Nucleus accumbens (tissue), 56 donors: ENCODE data around the gene ETV4.
A peak's percentile ranks its signal among the peaks of the same experiment; 100 is the strongest.

Experiments
- DNase-seq, 56 donors: peaks; one replicate each; lab custom pipeline; 2025; lab: John Stamatoyannopoulos, UW

ETV4 gene

DNA sequence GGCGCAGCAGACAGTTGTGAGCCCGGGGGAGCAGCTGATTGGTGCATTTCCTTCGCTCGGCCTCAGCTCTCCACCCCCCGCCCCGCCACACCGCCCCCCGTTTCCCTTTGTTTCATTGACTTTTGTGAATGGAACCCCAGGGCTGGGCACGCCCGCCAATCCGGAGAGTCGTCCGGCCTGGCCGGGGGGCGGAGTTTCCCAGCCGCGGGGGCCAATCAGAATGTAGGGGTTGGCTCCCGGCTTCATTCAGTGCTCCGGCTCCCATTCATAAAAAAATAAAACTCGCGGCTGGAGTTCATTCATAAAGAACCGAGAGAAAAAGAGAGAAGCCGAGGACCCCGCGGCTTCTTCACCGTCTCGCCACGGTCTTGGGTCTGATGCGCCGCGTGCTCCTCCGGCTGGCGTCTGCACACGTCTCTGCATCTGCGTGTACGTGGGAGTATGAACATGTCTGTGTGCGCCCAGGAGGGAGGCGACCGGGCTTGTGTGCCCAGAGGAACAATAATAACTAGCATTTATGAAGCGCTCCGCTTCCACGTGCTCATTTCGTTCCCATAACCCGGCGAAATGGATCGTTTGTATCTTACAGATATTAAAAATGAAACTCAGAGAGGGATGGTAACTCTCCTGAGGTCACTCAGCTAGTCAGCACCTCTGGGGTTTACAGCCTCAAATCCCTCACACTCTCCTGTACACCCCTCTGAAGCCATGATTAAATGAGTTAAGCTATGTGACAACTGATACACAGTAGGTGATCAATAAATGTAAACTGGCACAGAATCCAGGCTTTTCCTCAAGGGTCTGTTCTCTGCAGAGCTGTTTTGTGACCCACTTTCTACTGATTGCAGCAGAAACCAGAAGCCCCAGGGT lies at the start of gene ETV4:
TSS of gene ETV4 (minus strand) at position 22 of the 870 bp plus-strand sequence. CDS start 723 bp downstream, outside the sequence.
- peak; percentile 20 to 95 (median 83) for DNase-seq

DNA sequence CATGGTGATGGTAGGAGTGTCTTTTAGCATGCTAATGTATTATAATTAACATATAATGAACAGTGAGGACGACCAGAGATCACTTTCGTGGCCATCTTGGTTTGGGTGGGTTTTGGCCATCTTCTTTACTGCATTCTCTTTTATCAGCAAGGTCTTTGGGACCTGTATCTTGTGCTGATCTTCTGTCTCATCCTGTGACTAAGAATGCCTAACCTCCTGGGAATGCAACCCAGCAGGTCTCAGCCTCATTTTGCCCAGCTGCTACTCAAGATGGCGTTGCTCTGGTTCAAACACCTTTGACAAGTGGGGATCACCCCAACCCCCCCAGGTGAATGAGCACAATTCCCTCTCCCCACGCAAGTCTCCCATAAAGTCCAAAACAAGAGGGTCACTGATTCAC lies 49.3 kb upstream of the ETV4 start:
- DNase-seq, result no peak

DNA sequence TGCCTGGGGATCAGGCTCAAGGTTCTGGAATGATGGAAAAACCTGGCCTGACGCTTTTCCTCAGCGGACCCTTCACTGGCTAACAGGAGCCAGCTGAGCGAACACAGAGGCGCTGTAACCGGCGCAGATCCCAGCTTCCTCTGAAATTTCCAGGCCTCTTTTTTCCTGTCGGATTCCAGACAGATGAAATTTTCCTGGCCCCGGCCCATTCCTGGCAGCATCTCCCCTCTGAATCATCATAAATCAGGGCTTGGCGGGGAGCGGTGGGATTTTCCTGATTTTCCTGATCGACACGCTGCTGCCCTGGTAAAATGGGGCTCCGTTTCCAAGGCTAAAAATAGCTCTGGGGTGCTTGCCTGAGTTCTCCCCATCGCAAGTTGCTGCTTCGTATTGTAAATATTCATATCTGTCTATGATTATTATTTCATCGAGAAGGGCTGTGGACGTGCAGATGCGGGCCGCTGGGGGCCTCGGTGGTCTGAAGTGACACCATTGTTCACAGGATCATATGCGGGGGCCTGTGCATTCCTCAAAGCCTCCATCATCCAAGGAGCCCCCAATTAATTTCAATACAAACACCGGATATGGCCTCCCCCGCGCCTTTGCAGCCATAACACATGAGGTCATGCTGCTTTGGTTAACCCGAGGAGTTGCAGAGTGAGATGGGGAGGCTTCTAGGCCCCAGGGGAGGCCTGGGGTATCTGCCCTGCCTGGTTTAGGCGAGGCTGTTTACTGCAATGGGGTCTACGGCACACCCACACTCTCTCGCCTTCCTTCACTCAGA lies 45.8 kb upstream of the ETV4 start:
- no peak for DNase-seq

DNA sequence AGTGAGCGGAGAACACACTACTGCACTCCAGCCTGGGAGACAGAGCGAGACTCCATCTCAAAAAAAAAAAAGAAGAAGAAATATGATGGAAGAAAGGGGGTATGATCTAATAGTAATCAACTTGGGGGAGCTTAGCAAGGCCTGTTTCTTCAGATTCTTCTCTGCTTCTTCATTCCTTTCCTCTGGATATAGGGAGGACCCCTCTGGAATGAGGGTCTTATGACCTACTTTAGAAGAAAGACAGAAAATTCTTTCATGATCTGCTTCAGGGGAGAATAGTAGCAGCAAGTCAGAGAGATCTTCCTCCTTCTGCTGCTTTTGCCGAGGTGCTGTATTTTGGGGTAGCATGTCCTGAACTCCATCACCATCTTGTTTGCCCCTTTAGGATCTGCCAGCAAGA lies 44.9 kb upstream of the ETV4 start:
- no peak for DNase-seq

DNA sequence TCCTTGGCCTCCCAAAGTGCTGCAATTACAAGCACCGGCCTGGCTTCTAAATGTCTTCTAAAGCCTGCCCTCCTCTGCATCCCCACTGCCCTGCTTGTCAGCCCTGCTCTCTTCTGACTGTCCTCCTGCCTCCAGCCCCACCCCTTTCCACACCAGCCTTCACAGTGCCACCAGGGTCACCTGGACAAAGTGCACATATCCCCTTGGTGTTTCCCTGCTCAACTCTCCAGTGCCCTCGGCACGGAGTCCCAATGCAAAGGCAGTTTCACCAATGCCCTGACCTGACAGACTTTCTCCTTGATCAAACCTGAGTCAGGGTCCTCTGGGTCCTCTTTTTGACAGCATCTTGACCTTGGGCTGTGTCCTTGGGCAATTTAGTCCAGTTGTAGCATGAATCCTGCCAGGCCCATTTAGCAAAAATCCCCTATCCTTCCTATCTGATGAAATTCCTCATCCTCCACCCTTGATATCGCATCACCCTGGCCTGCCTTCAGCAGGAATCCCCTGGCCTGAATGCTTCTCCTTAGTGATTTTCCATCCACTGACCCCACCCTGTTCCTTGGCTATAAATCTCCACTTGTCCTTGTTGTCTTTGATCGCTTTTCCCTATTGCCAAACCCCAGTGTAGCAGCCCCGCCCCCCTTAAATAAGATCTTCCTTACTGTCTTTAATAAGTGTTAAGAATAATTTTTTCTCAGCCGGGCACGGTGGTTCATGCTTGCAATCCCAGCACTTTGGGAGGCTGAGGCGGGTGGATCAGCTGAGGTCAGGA lies 42.7 kb upstream of the ETV4 start:
- no peak for DNase-seq

DNA sequence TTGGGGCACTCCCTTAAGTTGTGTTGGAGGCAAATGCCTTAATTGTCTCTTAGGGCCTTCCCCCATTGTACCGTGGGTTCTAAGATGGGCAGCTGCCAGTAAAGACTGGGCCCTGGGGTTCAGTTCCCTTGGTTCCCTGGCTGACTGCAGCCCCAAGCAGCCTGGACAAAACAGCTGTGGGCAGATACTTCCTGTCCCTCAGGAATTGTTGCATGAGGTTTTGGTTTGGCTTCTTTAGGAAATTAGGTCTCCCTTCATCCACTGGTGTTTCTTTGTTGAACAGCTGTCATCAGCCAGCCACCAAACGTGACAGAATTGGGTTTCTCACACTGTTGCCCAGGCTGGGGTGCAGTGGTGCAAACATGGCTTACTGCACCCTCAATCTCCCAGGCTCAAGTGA lies 42.0 kb upstream of the ETV4 start:
- DNase-seq, result no peak

DNA sequence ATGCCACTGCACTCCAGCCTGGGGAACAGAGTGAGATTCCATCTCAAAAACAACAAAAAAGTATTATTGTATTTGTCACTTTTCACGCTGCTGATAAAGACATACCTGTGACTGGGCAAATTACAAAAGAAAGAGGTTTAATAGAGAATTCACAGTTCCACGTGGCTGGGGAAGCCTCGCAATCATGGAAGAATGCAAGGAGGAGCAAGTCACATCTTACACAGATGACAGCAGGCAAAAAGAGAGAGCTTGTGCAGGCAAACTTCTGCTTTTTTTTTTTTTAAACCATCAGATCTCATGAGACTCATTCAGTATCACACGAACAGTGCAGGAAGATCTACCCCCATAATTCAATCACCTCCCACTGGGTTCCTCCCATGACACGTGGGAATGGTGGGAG lies 41.5 kb upstream of the ETV4 start:
- DNase-seq, result no peak

DNA sequence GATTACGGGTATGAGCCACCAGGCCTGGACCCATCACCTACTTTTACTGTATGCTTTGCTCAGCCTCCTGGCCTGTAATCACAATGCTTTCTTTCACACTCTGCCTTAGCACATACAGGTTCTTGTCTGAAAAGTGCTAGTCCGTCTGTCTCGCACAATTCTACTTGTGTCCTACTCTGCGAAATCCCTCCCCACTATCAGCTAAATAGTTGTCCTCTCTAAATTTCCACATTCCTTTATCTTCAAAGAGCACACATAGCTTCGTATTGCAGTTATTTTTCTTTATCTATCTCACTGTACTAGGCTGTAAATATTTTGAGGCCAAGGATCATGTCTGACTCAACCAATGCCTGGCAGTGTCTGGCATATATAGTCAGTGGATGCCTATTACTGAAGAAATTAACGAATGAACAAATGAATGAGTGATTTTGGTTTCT lies 38.5 kb upstream of the ETV4 start:
- no peak for DNase-seq

DNA sequence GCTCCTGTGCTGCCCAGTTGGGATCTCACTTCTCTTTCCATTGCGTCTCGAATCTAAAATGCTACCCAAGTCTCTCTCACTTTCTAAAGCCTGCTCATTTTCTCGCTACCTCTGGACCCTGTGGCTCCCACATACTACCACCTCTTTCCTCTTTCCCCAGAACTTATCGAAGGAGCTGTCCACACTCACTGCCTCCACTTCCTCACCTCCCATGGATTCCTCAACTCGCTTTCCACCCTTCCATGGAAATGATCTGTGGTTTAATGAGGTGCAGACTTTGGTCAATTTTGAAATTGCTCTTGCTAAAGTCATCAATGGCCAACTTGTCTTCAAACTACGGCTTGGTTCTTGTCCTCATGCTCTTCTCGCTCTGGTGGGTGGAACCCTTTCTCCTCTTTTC lies 37.2 kb upstream of the ETV4 start:
- DNase-seq, result no peak

DNA sequence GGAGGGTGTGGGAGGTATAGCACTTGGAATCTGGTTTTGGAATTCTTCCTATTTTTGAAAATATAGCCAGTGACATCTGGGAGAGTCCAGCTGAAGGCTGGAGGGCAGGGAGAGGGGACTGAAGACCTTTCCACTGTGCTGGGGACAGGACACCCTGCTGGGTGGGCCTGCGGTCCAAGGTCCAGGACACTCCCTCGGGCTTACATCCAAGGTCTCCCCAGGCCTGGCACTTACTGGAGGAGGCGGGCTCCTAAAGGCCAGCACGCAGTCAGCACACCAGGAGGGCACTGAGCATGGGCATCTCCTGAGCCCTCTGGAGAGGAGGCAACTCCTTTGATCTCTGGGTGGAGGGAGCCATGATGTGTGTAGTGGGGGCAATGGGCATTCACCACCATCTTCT lies 35.5 kb upstream of the ETV4 start:
- DNase-seq, result no peak

DNA sequence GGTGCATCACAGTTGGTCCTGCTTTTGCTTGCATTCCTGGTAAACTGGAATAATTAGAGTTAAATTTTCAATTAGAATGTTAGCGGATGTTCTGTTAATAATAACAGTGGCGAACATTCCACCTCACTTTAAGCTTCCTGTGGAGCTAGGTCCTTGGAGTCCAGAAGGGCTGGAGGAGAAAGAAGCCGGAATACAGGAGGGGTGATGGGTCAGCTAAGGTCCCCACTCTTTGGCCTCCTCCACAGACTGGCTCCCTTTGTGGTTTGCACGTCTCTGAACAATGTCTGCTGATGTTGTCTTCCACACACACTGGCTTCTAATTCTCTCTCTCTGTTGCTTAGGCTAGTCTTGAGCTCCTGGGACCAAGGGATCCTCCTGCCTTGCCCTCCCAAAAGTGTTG lies 35.0 kb upstream of the ETV4 start:
- no peak for DNase-seq

DNA sequence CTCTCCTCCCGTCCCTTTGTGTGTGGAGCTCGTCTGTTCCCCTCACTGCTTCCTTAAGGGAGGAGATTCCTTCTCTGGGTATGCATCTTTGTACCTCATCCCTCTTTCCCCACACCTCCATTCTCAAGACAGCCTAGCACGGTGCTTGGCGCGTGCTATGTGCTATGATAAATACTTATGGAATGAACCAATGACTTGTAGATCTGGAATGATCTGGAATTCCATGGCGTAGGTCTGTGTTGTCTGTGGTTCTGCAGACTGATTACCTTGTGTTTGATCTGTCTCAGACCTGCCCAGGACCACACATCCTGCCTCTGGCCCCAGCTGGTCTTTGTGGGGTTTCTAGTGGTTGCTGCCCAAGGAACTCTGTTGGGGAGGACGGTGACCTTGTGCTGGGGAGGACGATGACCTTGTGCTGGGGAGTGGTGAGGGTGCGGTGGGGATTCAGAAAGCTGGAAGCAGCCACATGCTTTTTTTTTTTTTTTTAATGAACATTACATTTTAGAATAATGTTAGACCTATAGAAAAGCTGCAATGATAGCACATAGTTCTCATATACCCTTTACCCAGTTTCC lies 33.5 kb upstream of the ETV4 start:
- no peak for DNase-seq

DNA sequence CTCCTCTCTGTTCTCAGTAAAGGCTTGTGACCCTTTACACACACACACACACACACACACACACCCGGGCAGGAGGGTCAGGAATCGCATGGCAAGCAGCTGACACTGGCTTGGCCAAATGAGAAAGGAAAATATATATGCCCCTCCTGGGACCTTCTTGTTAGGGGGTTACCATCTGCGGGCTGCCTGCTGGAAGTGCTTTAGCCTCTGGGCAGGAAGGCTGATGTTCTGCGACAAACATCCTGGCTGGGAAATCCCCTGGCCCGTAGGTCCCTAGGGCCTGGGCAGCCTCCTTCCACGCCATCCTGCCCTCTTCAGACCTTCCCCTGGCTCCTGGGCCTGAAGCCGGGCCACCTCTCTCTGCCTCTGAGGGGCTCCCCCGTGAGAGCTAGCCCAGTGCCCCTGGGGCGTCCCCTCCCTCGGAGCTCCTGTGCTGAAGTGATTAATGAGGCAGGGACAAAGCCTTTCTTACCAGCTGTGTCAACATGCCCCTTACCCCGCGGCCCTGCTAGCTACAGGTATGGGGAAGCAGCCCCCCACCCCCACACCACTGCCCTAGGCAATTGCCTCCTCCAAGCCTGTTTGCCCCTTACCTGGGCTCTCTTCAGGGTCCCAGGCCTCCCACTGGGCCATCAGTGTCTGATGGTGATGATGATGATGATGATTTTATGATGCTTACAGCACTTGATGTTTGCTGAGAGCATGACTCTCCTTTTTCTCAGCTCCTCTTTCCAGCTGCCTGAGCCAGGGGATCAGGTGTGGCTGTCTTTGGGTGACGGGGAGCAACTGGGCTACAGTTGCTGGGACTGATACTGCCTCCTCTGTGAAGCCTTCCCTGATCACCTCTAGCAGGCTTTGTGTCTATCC lies 32.8 kb upstream of the ETV4 start:
- DNase-seq, result no peak

DNA sequence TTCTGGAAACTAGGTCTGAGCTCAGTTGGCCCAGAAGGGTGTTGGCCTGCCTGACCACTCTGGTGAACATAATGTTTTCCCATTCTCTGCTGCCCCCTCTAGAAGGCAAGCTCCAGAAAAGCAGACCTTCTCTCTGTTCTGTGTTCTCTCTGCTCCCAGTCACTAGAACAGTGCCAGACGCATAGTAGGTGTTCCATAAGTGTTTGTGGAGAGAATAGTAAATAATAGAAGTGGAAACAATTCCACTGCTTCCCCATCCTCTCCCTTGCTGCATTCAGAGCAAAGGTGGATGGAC lies 32.2 kb upstream of the ETV4 start:
- no peak for DNase-seq

DNA sequence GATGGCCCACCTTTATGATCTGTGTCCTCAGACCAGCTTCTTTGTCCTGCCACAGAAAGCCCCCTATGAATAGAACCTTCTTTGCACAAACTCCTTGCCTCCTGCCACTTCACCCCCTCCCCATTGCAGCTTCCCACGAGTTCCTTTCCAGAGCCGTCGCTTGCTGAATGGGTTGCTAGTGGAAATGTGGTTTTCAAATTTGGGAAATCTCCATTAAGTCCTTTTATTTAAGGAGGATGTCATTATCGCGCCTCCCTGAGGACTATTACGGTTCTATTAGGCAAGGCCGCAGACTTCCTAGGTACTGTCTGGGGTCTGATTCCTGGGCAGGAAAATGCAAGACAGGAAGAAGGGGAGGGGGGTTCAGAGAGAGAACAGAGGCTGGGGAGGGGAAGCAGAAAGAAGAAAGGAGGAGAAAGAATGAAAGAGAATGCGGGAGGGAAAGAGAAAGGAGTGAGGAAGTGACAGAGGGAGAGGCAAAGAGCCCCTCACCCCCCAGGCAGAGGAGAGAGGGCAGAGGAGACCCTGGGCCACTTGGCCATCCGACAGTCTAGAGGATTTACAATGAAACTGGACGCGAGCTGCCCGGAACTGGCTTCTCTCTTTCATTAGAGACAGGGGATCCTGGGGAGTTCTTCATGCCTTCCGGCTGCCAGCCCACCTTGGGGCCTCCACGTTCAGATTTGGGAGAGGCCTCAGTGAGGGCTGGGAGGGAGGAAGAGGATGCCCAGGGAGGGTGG lies 31.7 kb upstream of the ETV4 start:
- no peak for DNase-seq

DNA sequence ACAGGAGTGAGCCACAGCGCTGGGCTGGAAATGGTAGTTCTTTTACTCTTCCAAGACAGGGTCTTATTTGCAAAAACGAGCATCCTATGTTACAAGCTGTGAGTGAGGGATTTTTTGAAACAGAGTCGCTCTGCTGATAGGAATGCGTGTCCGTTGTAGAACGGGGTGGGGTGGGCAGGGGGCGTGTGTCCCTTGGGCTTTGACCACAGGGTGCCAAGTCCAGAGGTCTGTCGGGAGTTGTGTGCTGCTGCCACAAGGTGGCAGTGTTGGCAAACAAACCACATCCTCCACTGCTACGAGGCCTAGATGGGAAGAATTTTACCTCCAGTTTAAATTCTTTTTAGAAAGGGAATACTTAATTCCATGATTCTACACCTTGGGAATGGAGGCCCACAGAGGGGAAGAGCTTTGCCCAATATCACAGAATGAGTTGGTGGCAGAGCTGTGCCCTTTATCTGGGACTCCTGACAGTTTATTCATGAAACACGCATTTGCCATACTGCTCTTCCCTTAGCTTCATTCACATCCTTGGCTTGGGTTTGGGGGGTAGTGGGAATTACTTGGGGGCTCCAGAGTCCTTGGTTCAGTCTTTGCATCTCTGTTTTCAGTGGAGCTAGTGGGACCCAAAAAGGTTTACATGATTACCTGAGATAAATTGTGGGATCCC lies 30.6 kb upstream of the ETV4 start:
- peak in 49 of 56 donors; percentile 2 to 77 (median 35) for DNase-seq

DNA sequence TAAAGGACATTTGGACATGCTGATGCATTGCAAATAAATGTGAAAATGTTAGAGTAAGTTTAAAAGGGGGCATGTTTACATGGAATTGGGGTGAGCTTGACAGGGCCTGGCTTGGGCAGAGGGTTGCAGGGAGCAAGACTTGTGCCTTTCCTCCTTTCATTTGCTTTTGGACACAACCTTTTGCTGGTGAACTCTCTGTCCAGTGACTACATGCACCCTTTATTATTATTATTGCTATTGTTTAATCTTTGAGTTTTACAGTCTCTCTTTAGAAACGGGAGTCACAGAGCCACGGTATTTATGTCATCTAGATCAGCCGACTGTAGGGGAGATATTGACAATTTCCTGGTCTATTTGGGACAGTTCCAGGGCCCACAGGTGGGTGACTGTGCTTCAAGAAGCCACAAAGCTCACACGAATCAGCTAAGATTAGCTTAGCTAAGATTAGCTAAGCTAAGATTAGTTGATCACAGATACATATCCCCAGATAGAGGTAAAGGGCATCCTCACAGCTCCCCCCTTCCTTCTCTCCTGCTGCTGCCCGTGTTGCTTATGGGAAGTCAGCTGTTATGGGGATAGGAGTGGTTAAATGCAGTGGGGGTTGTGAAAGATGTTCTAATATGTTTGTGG lies 28.9 kb upstream of the ETV4 start:
- no peak for DNase-seq

DNA sequence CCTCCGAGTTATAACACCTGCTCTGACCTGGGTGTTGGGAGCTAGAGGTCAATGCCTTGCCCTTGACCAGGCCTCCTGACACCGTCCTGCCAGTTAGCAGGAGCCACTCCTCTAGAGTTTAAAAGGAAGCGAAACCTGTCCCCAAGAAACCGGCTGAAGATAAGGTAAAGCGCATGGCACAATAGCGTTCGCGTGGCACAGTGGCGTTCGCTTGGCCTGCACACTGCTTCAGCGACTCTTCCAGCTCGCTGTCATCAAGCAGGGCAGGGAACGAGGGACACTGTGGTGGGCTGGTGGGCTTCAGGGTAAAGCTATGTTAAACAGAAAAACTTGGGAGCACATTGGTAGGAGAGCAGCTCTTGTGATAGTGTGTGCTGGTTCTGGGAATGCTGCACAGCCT lies 28.2 kb upstream of the ETV4 start:
- no peak for DNase-seq
